K562 (cell line): Measurements from ENCODE around the gene DYNC2LI1. TPM values are rescaled to one million over a fixed set of nuclear protein-coding genes. Genes with fewer than 3 reads are reported as not detected.
A peak's percentile ranks its signal among the peaks of the same experiment; 100 is the strongest.

Experiments
- ATAC-seq: fragments of 200-7000 bp; cut with Tn5 transposase; 3 replicates; pipeline ENCODE4 v1.9.1; 2020; ENCODE audit warnings: moderate library complexity
- BruUV-seq: library from RNA; stranded (reverse); fragments of 400-500 nt; replicated peaks from 2 replicates; lab custom pipeline; 2021; lab: Mats Ljungman, UMichigan
- CTCF ChIA-PET: fragments of 300-600 bp; formaldehyde crosslinking; extraction: SDS; loops from one replicate; lab custom pipeline; 2021; ENCODE audit warnings: low intra/inter-chr PET ratio; lab: Yijun Ruan, JAX
- POLR2A ChIA-PET: fragments of 300-600, 350-650 bp; sonication (Branson Sonifier 250); formaldehyde crosslinking; extraction: SDS; loops from one replicate; lab custom pipeline; 2021; ENCODE audit warnings: antibody characterized with exemption, inconsistent platforms; lab: Yijun Ruan, JAX
- DNase-seq, 4 experiments: peaks; one replicate each; pipeline versions ENCODE4 v3.0.0 to v3.0.0-alpha.2; 2011 to 2018; ENCODE audit warnings: low spot score in 3 of 4, mixed read lengths in 3 of 4; ENCODE audit errors: extremely low read depth in 1 of 4
- FAIRE-seq: peaks from 2 replicates; lab custom pipeline; 2011; peaks lifted over from hg19 to GRCh38; lab: Jason Lieb, UNC
- H2AFZ ChIP-seq: 2 replicates; pipeline ENCODE4 v1.6.0; 2011; ENCODE audit warnings: low read depth, low read length, control low read depth, inconsistent platforms
- H3K27ac ChIP-seq: fragments of 200-600 bp; 3 replicates; pipeline ENCODE4 v1.8.0; 2011; ENCODE audit warnings: low read depth, mild to moderate bottlenecking, control low read depth, inconsistent platforms, low read length, moderate library complexity, mixed read lengths; ENCODE audit errors: extremely low read depth
- H3K27me3 ChIP-seq, 2 experiments: fragments of 300-600 bp in 1 of 2; 2 replicates in 1 of 2; 3 replicates in 1 of 2; pipeline versions ENCODE4 v1.6.0 to v1.8.0; 2011; ENCODE audit warnings: inconsistent platforms in 2 of 2, low read length in 2 of 2, mild to moderate bottlenecking in 1 of 2, mixed read lengths in 1 of 2, moderate library complexity in 1 of 2; ENCODE audit not compliant: control insufficient read depth in 2 of 2, insufficient read depth in 2 of 2
- H3K36me3 ChIP-seq: fragments of 300-600 bp; 3 replicates; pipeline ENCODE4 v1.8.0; 2011; ENCODE audit warnings: mild to moderate bottlenecking, low read length, inconsistent platforms; ENCODE audit not compliant: control insufficient read depth, insufficient read depth
- H3K4me1 ChIP-seq, 2 experiments: fragments of 200-600 bp in 1 of 2; replicated peaks in 1 of 2; 2 replicates in 1 of 2; 3 replicates in 1 of 2; pipeline versions ENCODE4 v1.5.1 to v1.8.0; 2011; ENCODE audit warnings: inconsistent platforms in 2 of 2, low read length in 2 of 2, mild to moderate bottlenecking in 1 of 2, mixed read lengths in 1 of 2, moderate library complexity in 1 of 2; ENCODE audit not compliant: control insufficient read depth in 2 of 2, insufficient read depth in 2 of 2
- H3K4me2 ChIP-seq: 2 replicates; pipeline ENCODE4 v1.6.1; 2011; ENCODE audit warnings: low read length, control low read depth, inconsistent platforms, mixed read lengths; ENCODE audit not compliant: insufficient read depth
- H3K4me3 ChIP-seq: fragments of 200-600 bp; sonication (generic), shearing (Covaris generic); 2 replicates; pipeline ENCODE4 v1.5.1; 2016; ENCODE audit warnings: control low read depth, inconsistent platforms
- H3K79me2 ChIP-seq: fragments of 200-600 bp; 3 replicates; pipeline ENCODE4 v1.8.0; 2011; ENCODE audit warnings: low read length, inconsistent platforms; ENCODE audit not compliant: control insufficient read depth, insufficient read depth
- H3K9ac ChIP-seq, 2 experiments: 2 replicates each; pipeline versions ENCODE4 v1.6.0 to v1.6.1; 2011; ENCODE audit warnings: low read depth in 2 of 2, low read length in 2 of 2, control low read depth in 1 of 2, inconsistent platforms in 1 of 2, mild to moderate bottlenecking in 1 of 2, mixed read lengths in 1 of 2; ENCODE audit not compliant: insufficient read depth in 1 of 2
- H3K9me1 ChIP-seq: one replicate; pipeline ENCODE4 v1.6.0; 2011; ENCODE audit warnings: inconsistent platforms, mild to moderate bottlenecking, low read length, moderate library complexity; ENCODE audit not compliant: control insufficient read depth, insufficient read depth
- H3K9me3 ChIP-seq: replicated peaks from 2 replicates; pipeline ENCODE4 v1.5.1; 2011; ENCODE audit warnings: low read depth, low read length, inconsistent platforms; ENCODE audit not compliant: control insufficient read depth, insufficient read depth
- H4K20me1 ChIP-seq: replicated peaks from 2 replicates; pipeline ENCODE4 v1.6.1; 2011; ENCODE audit warnings: low read length, inconsistent platforms, mixed read lengths; ENCODE audit not compliant: control insufficient read depth, insufficient read depth
- ATF3 ChIP-seq, 2 experiments: fragments of 450-650 bp in 1 of 2; sonication (generic) in 1 of 2; formaldehyde crosslinking in 1 of 2; IDR thresholded peaks in 1 of 2; conservative IDR thresholded peaks in 1 of 2; 2 replicates each; pipeline versions ENCODE4 v1.6.1 to v1.8.1; 2016 to 2023; ENCODE audit warnings: mild to moderate bottlenecking in 2 of 2, moderate library complexity in 2 of 2, inconsistent platforms in 1 of 2, missing genetic modification reagents in 1 of 2
- FOXM1 ChIP-seq, 2 experiments: fragments of 450-650 bp in 1 of 2; sonication (generic) in 1 of 2; formaldehyde crosslinking in 1 of 2; IDR thresholded peaks; 2 replicates each; pipeline versions ENCODE4 v1.6.1 to v1.9.0; 2017 to 2022; ENCODE audit warnings: low read depth in 2 of 2, mild to moderate bottlenecking in 2 of 2, missing genetic modification reagents in 1 of 2, moderate library complexity in 1 of 2
- HCFC1 ChIP-seq: IDR thresholded peaks from 2 replicates; pipeline ENCODE4 v1.6.1; 2012; ENCODE audit warnings: low read depth, low read length, improper control_type of control experiment
- HNRNPL ChIP-seq: fragments of 200-400 bp; formaldehyde crosslinking; IDR thresholded peaks from 2 replicates; pipeline ENCODE4 v1.6.1; 2017; ENCODE audit warnings: low read depth, mild to moderate bottlenecking, low read length
- KLF1 ChIP-seq: fragments of 450-650 bp; IDR thresholded peaks from 2 replicates; pipeline ENCODE4 v1.6.1; 2016; ENCODE audit warnings: missing genetic modification characterization, missing compliant biosample characterization
- NCOA2 ChIP-seq, 2 experiments: fragments of 450-650 bp; IDR thresholded peaks; 2 replicates each; pipeline ENCODE4 v1.6.1; 2018; ENCODE audit warnings: mild to moderate bottlenecking in 2 of 2, moderate library complexity in 1 of 2; ENCODE audit not compliant: partially characterized antibody in 2 of 2
- STAG1 ChIP-seq: sonication (generic); formaldehyde crosslinking; IDR thresholded peaks from 2 replicates; pipeline ENCODE4 v1.5.0; 2020; ENCODE audit warnings: missing genetic modification reagents, borderline replicate concordance
- ZBTB7A ChIP-seq: IDR thresholded peaks from 2 replicates; pipeline ENCODE4 v1.6.1; 2011; ENCODE audit warnings: low read depth, mild to moderate bottlenecking, low read length, moderate library complexity, borderline replicate concordance; ENCODE audit not compliant: control insufficient read depth
- ZC3H8 ChIP-seq: fragments of 450-650 bp; IDR thresholded peaks from 2 replicates; pipeline ENCODE4 v1.6.1; 2017
- ZEB2 ChIP-seq: fragments of 450-650 bp; IDR thresholded peaks from 2 replicates; pipeline ENCODE4 v1.6.1; 2016
- ZNF311 ChIP-seq: fragments of 250-450 bp; sonication (Bioruptor Pico); IDR thresholded peaks from 2 replicates; pipeline ENCODE4 v1.4.0; 2020; ENCODE audit warnings: mild to moderate bottlenecking, moderate library complexity
- WGBS: fragments of 100-300 bp; shearing (Covaris generic); methylation state at CpG from one replicate; pipeline ENCODE4 v1.1.6; 2016; ENCODE audit warnings: low coverage, mixed read lengths; ENCODE audit not compliant: insufficient coverage; ENCODE audit errors: missing lambda C conversion rate; 5-methylcytosine and 5-hydroxymethylcytosine counted together
- in situ Hi-C: fragments of 300-500 bp; cut with MboI; formaldehyde crosslinking; loops from 4 replicates; pipeline ENCODE4 v1.15.0; 2018; ENCODE audit warnings: inconsistent platforms, mixed read lengths
- intact Hi-C: fragments of 100-400 bp; cut with micrococcal nuclease; formaldehyde crosslinking; loops from 2 replicates; pipeline ENCODE4 v1.14.2; 2022
- polyA plus RNA-seq, 8 experiments: library from polyadenylated mRNA; depleted of rRNA in 4 of 8; stranded (reverse) in 5 of 8; unstranded in 3 of 8; fragments of >200 nt; fragmentation: Nextera tagmentation in 2 of 8; fragmentation: Illumina TruSeq in 1 of 8; extraction: Ambion mirVana in 2 of 8; extraction: Trizol in 1 of 8; gene quantifications; 2 replicates each; pipeline versions ENCODE4 v1.2.1 to v1.2.3, GENCODE V29; 2011 to 2014; ENCODE audit warnings: inconsistent platforms in 1 of 8, missing spikeins in 1 of 8
- total RNA-seq, 7 experiments: library from RNA; depleted of rRNA in 6 of 7; stranded (reverse); fragments of >200 nt in 6 of 7; fragmentation: Illumina TruSeq in 2 of 7; extraction: Trizol in 2 of 7; gene quantifications; 2 replicates each; pipeline versions ENCODE4 v1.2.1 to v1.2.3, GENCODE V29; 2011 to 2021; ENCODE audit warnings: low replicate concordance in 1 of 7

DYNC2LI1 gene
- total and polyA plus RNA-seq, 9 of the 15 experiments (the other 6 are each of a cell fraction or from before 2014, with no cell fraction given): 12.5 to 42.2 (median 25.8) TPM

GRCh38 chr2:43825841-43826240 lies 52.0 kb downstream of the DYNC2LI1 start:
- ATAC-seq: no peak
- WGBS: 19% methylated on average over 3 of the region's 3 CpGs
- H3K36me3 ChIP-seq: no peaks in the 10 kb centered on the region
- in situ Hi-C loops (no loop called here), intact Hi-C loops (no loop called here)
- no peak overlapping the region for H3K27ac ChIP-seq
- no peaks in the 10 kb centered on the region for H3K79me2 ChIP-seq
- H3K9ac ChIP-seq: no peak overlapping the region
- no peak overlapping the region for H3K4me2 ChIP-seq
- no peak overlapping the region for H3K4me3 ChIP-seq
- BruUV-seq: no TSS peak
- DNase-seq: no peak
- 0 out of 2 replicates have a peak overlapping the region, but pooled peaks have one; percentile 56 for H2AFZ ChIP-seq
- FAIRE-seq: no peak
- H3K9me3 ChIP-seq: no peaks in the 10 kb centered on the region
- ChIA-PET POLR2A (interaction anchor here (0.7 to 1.5 kb wide), 3 partner anchors 10 to 1144 kb away, joined by 3 to 6 read pairs (median 4); no protein-coding TSS in a partner anchor), CTCF (interaction anchor here (0.6 kb wide), 1 partner anchor 310 kb away, joined by 3 read pairs; no protein-coding TSS in a partner anchor)
- no peaks in the 10 kb centered on the region; the same call in 1 of the 2 replicates for H4K20me1 ChIP-seq
- peaks cover 0 to 3% of the 10 kb centered on the region in 2 experiments; a peak in 3 of 5 replicates for H3K4me1 ChIP-seq
- H3K27me3 ChIP-seq: peaks cover 18 to 38% of the 10 kb centered on the region in 2 experiments
- no peaks in the 10 kb centered on the region for H3K9me1 ChIP-seq
- no peak for TF ChIP-seq ZEB2
- no peak for TF ChIP-seq ZC3H8
- TF ChIP-seq FOXM1 (IDR thresholded peaks at IDR 0.05; ENCODE audit: low read depth): no peak
- no peak for TF ChIP-seq FOXM1 (CRISPR knock-in tag; IDR thresholded peaks at IDR 0.05; ENCODE audit: low read depth)
- TF ChIP-seq HCFC1: no peak
- TF ChIP-seq HNRNPL: no peak
- no peak for TF ChIP-seq STAG1 (CRISPR knock-in tag)
- TF ChIP-seq ZBTB7A: no peak
- TF ChIP-seq NCOA2 (IDR thresholded peaks at IDR 0.05; ENCODE audit: partially characterized antibody in 2 of 2): no peak
- no peak for TF ChIP-seq ZNF311 (CRISPR knock-in tag)
- no peak for TF ChIP-seq KLF1 (tag)
- no peak for TF ChIP-seq ATF3 (IDR thresholded peaks at IDR 0.05)
- TF ChIP-seq ATF3 (CRISPR knock-in tag; conservative IDR thresholded peaks at IDR 0.05): no peak
